Dendritic cell treated with granulocyte-macrophage colony-stimulating factor and Interleukin-4, amounts not matched to agents 40 ng/mL and 50 ng/mL, for 4 days (primary cell): ENCODE data around the gene PNPLA6.

ENCODE experiments used
- H3K27ac Mint-ChIP-seq: one replicate; pipeline ENCODE4 v1.8.0; 2022; ENCODE audit warnings: mild to moderate bottlenecking, mixed read lengths
- H3K27me3 Mint-ChIP-seq: one replicate; pipeline ENCODE4 v1.8.0; 2022; ENCODE audit warnings: mild to moderate bottlenecking, mixed read lengths
- H3K36me3 Mint-ChIP-seq: one replicate; pipeline ENCODE4 v1.8.0; 2022; ENCODE audit warnings: low read depth, mixed read lengths
- H3K4me1 Mint-ChIP-seq: one replicate; pipeline ENCODE4 v1.8.0; 2022; ENCODE audit warnings: low read depth, mixed read lengths
- H3K4me3 Mint-ChIP-seq: one replicate; pipeline ENCODE4 v1.8.0; 2022; ENCODE audit warnings: mild to moderate bottlenecking, moderate library complexity, mixed read lengths
- H3K9me3 Mint-ChIP-seq: one replicate; pipeline ENCODE4 v1.8.0; 2022; ENCODE audit warnings: mixed read lengths
- intact Hi-C: fragments of 100-400 bp; cut with micrococcal nuclease; formaldehyde crosslinking; loops from one replicate; pipeline ENCODE4 v1.15.0; 2022

Gene PNPLA6

DNA sequence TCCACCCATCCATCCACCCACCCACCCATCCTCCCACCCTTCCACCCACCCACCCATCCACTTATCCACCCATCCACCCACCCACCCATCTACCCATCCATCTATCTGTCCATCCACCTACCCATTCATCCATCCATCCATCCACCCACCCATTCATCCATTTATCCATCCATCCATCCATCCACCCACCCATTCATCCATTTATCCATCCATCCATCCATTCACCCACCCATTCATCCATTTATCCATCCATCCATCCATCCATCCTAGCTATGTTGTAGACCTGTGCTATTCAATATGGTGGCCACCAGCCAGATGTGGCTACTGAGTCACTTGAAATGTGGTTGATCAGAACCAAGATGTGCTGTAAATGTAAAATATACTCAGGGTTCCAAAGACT, 65.2 kb downstream of the PNPLA6 start:
- no peak overlapping the region for H3K4me3 Mint-ChIP-seq
- H3K27ac Mint-ChIP-seq = no peak overlapping the region
- no peaks in the 10 kb centered on the region for H3K36me3 Mint-ChIP-seq
- H3K9me3 Mint-ChIP-seq = peaks cover 6% of the 10 kb centered on the region
- peaks cover 6% of the 10 kb centered on the region for H3K4me1 Mint-ChIP-seq
- H3K27me3 Mint-ChIP-seq = peaks cover 66% of the 10 kb centered on the region
- intact Hi-C loops = no loop called here

DNA sequence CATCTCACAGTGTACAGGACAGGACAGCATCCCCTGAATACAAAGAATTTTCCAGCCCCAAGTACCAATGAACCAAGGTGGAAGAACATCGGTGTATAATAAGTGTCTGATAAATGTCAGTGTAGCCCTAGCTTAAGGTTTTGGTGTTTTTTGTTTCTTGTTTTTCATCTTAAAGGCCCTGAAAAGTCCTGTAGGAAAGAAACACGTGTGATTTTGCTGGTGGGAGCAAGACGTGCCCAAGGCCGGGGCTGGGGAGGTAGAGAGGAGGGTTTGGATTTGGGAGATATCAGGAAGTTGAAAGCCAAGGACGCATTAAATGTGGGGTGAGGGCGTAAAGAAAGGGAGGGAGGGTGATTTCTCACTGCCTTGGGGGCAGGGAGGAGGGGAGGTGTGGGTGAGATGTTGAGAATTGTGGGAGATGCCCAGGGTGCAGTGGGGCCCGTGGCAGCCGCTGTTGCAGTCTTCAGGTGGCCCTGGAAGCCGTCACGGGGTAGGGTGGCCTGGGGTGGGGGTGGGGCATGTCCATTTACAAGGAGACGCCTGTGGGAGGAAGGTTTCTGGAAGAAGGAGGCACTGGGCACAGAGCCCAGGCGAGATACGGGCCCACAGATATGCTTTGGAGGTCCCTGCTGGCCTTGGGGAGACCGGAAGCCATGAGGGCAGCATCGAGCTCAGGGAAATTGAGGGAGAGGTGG, 66.9 kb downstream of the PNPLA6 start:
- intact Hi-C loops = no loop called here
- no peaks in the 10 kb centered on the region for H3K36me3 Mint-ChIP-seq
- H3K4me3 Mint-ChIP-seq = no peak overlapping the region
- H3K27me3 Mint-ChIP-seq = peaks cover 56% of the 10 kb centered on the region
- no peaks in the 10 kb centered on the region for H3K4me1 Mint-ChIP-seq
- peaks cover 9% of the 10 kb centered on the region for H3K9me3 Mint-ChIP-seq
- no peak overlapping the region for H3K27ac Mint-ChIP-seq

- Mint-ChIP-seq H3K4me1 (no peaks in the 10 kb centered on the region), H3K4me3 (no peak overlapping the region), H3K27me3 (peaks cover 49% of the 10 kb centered on the region), H3K27ac (no peak overlapping the region), H3K36me3 (no peaks in the 10 kb centered on the region), H3K9me3 (peaks cover 9% of the 10 kb centered on the region)
- intact Hi-C loops = no loop called here
Observed at GRCh38 chr19:7602935-7603497, 67.5 kb downstream of the PNPLA6 start.

GRCh38 chr19:7603919-7604318, 68.4 kb downstream of the PNPLA6 start:
- H3K27ac Mint-ChIP-seq = no peak overlapping the region
- H3K4me3 Mint-ChIP-seq = no peak overlapping the region
- no peaks in the 10 kb centered on the region for H3K36me3 Mint-ChIP-seq
- H3K27me3 Mint-ChIP-seq = peaks cover 40% of the 10 kb centered on the region
- no peaks in the 10 kb centered on the region for H3K4me1 Mint-ChIP-seq
- peaks cover 9% of the 10 kb centered on the region for H3K9me3 Mint-ChIP-seq
- intact Hi-C loops = no loop called here

- H3K27ac Mint-ChIP-seq = no peak overlapping the region
- no peaks in the 10 kb centered on the region for H3K4me1 Mint-ChIP-seq
- intact Hi-C loops = no loop called here
- H3K27me3 Mint-ChIP-seq = peaks cover 40% of the 10 kb centered on the region
- H3K9me3 Mint-ChIP-seq = peaks cover 9% of the 10 kb centered on the region
- H3K4me3 Mint-ChIP-seq = no peak overlapping the region
- no peaks in the 10 kb centered on the region for H3K36me3 Mint-ChIP-seq
Observed at GRCh38 chr19:7605490-7606222, 70.1 kb downstream of the PNPLA6 start.

GRCh38 chr19:7606289-7606688, 70.8 kb downstream of the PNPLA6 start:
- Mint-ChIP-seq H3K4me1 (no peaks in the 10 kb centered on the region), H3K9me3 (peaks cover 9% of the 10 kb centered on the region), H3K27ac (no peak overlapping the region), H3K27me3 (peaks cover 40% of the 10 kb centered on the region), H3K36me3 (no peaks in the 10 kb centered on the region), H3K4me3 (no peak overlapping the region)
- intact Hi-C loops = no loop called here

DNA sequence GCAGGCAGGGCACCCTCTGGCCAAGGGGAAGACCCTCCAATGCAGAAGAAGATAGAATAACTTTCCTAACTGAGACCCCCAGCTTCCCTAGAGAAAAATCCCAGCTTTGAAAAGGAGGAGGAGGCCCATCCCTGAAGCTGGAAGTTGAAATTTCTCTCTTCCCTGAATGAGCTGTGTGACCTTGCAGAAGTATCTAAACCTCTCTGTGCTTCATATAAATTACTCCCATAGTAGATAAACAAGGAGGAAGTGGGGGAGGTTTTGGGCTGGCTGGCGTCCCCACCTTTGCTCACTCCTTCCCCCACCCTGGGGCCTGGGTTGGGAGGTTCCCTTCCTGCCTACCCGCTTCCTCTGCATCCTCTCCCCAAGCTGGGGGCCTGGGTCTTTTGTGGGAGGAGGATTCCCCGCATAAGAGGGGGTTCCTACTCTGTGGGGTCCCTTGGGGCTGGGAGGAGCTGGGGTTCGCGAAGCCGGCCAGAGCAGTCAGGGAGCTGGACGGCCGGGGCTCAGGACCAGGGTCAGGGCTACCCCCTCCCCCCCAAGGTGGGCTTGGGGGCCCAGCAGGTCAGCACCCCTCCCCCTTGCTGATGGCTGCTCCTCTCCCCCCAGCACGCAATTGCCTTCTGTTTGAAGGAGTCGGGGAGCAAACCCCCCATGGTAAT, 71.8 kb downstream of the PNPLA6 start:
- Mint-ChIP-seq H3K9me3 (peaks cover 9% of the 10 kb centered on the region), H3K4me1 (no peaks in the 10 kb centered on the region), H3K36me3 (no peaks in the 10 kb centered on the region), H3K27me3 (peaks cover 35% of the 10 kb centered on the region), H3K4me3 (no peak overlapping the region), H3K27ac (no peak overlapping the region)
- intact Hi-C loops = no loop called here

DNA sequence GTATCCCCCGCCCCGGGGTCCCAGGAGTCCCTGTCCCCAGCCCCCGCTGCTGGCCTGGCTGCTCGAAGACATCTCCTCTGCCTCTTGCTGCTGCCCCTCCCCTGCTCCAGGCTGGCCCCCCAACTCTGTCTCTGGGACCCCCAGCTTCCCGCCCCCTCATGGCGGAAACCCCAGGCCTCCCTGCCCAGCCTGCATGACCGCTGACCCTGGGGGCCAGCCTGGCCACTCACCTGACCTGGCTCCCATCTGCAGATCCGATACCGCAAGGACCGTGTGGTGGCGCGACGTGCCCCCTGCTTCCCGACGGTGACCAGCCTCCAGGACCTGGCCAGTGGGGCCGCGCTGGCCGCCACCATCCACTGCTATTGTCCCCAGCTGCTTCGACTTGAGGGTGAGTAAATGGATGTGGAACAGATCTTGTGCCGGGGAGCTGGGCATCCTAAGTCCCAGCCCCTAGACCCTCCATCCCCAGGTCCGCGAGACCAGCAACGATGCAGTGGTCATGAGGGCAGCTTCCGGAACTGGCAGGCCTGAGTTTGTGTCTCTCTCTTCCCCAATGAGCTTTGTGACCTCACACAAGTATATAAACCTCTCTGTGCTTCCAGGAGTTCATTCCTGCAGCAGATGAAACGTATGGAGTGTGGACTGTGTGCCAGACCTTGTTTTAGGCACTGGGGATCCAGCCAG, 72.5 kb downstream of the PNPLA6 start:
- Mint-ChIP-seq H3K36me3 (no peaks in the 10 kb centered on the region), H3K4me1 (no peaks in the 10 kb centered on the region), H3K9me3 (peaks cover 9% of the 10 kb centered on the region), H3K27ac (no peak overlapping the region), H3K27me3 (peaks cover 29% of the 10 kb centered on the region), H3K4me3 (no peak overlapping the region)
- intact Hi-C loops = no loop called here

DNA sequence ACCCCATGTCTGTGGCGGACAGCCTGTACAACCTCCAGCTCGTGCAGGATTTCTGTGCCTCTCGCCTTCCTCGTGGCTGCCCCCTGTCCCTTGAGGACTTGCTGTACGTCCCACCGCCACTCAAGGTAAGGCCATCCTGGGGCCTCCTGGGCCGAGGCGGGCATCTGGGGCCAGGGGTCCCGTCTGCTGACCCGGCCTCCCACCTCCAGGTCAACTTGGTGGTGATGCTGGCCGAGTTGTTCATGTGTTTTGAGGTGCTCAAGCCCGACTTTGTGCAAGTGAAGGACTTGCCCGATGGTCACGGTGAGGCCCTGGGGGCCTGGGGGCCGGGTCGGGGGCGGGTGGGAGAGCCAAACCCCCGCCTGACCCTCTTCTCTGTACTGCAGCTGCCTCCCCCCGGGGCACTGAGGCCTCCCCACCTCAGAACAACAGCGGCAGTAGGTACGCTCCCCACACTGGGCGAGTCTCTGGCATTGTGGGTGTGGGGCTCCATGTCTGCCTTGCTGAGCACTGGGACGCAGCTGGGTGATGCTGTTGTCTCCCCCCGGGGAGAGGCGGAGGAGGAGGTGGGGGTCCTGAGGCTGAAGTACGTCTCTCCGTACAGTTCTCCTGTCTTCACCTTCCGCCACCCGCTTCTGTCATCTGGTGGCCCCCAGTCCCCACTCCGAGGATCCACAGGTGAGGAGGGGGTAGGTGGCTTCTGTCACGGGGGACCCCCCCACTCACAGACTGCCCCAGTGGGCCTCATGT, 75.1 kb downstream of the PNPLA6 start:
- Mint-ChIP-seq H3K27ac (no peak overlapping the region), H3K9me3 (peaks cover 4% of the 10 kb centered on the region), H3K36me3 (no peaks in the 10 kb centered on the region), H3K27me3 (peaks cover 3% of the 10 kb centered on the region), H3K4me1 (no peaks in the 10 kb centered on the region), H3K4me3 (no peak overlapping the region)
- intact Hi-C loops = no loop called here
